Caco-2 (cell line): ENCODE data around the gene ZDHHC7. TPM values are rescaled to one million over a fixed set of nuclear protein-coding genes. Genes with fewer than 3 reads are reported as not detected.

ENCODE experiments used
- BruUV-seq: library from RNA; stranded (reverse); fragments of 400-500 nt; replicated peaks from 2 replicates; lab custom pipeline; 2021; lab: Mats Ljungman, UMichigan
- CTCF ChIA-PET: fragments of 300-600 bp; sonication (Branson Sonifier 250); formaldehyde crosslinking; loops from one replicate; lab custom pipeline; 2022; ENCODE audit warnings: antibody characterized with exemption; lab: Charles Lee
- POLR2A ChIA-PET: fragments of 300-600 bp; sonication (Branson Sonifier 250); formaldehyde crosslinking; loops from one replicate; lab custom pipeline; 2022; ENCODE audit warnings: antibody characterized with exemption; lab: Charles Lee
- DNase-seq, 2 experiments: peaks; one replicate each; pipeline versions ENCODE4 v3.0.0 to v3.0.0-alpha.2; 2020 to 2022
- H3K27me3 ChIP-seq: replicated peaks from 2 replicates; pipeline ENCODE4 v1.6.0; 2011; ENCODE audit warnings: low read length; ENCODE audit not compliant: control insufficient read depth, insufficient read depth
- H3K36me3 ChIP-seq: 2 replicates; pipeline ENCODE4 v1.5.1; 2011; ENCODE audit warnings: low read length; ENCODE audit not compliant: control insufficient read depth, insufficient read depth
- H3K4me1 ChIP-seq: fragments of 250-450 bp; sonication (Bioruptor Pico); 2 replicates; pipeline ENCODE4 v1.5.1; 2020; ENCODE audit warnings: mild to moderate bottlenecking
- H3K4me3 ChIP-seq: 2 replicates; pipeline ENCODE4 v1.5.1; 2011; ENCODE audit warnings: low read depth, mild to moderate bottlenecking, control low read depth, low read length
- H3K9me3 ChIP-seq: fragments of 250-450 bp; sonication (Bioruptor Pico); 2 replicates; pipeline ENCODE4 v1.5.1; 2020; ENCODE audit warnings: mild to moderate bottlenecking, moderate library complexity
- H3K27ac Mint-ChIP-seq: one replicate; pipeline ENCODE4 v1.8.0; 2022; ENCODE audit warnings: mixed read lengths; ENCODE audit not compliant: unreplicated experiment
- H3K27me3 Mint-ChIP-seq: one replicate; pipeline ENCODE4 v1.8.0; 2022; ENCODE audit warnings: mixed read lengths; ENCODE audit not compliant: insufficient read depth, unreplicated experiment
- H3K36me3 Mint-ChIP-seq: one replicate; pipeline ENCODE4 v1.8.0; 2022; ENCODE audit warnings: mild to moderate bottlenecking, mixed read lengths; ENCODE audit not compliant: insufficient read depth, unreplicated experiment
- H3K4me1 Mint-ChIP-seq: one replicate; pipeline ENCODE4 v1.8.0; 2022; ENCODE audit warnings: low read depth, mixed read lengths; ENCODE audit not compliant: unreplicated experiment
- H3K4me3 Mint-ChIP-seq: one replicate; pipeline ENCODE4 v1.8.0; 2022; ENCODE audit warnings: mild to moderate bottlenecking, moderate library complexity, mixed read lengths; ENCODE audit not compliant: unreplicated experiment
- H3K9me3 Mint-ChIP-seq: one replicate; pipeline ENCODE4 v1.8.0; 2022; ENCODE audit warnings: mixed read lengths; ENCODE audit not compliant: unreplicated experiment
- intact Hi-C: fragments of 100-400 bp; cut with micrococcal nuclease; formaldehyde crosslinking; loops from one replicate; pipeline ENCODE4 v1.10.0; 2022; ENCODE audit not compliant: unreplicated experiment
- total RNA-seq: library from RNA; stranded (reverse); gene quantifications from 2 replicates; pipeline ENCODE4 v1.2.3, GENCODE V29; 2022
- TF ChIP-seq, protein P1 (sequence below), 2 experiments: fragments of 200-600 bp in 1 of 2; IDR thresholded peaks; 1 replicate in 1 of 2; 2 replicates in 1 of 2; pipeline versions ENCODE4 v1.5.1 to v1.8.0; 2011 to 2022; ENCODE audit warnings: antibody characterized with exemption in 1 of 2, control low read depth in 1 of 2, inconsistent platforms in 1 of 2, low read depth in 1 of 2, low read length in 1 of 2, mild to moderate bottlenecking in 1 of 2, moderate library complexity in 1 of 2; ENCODE audit not compliant: insufficient read depth in 1 of 2, severe bottlenecking in 1 of 2, unreplicated experiment in 1 of 2

Gene ZDHHC7
- total RNA-seq, 1 experiment from 2014 or later = 85.7 TPM

DNA sequence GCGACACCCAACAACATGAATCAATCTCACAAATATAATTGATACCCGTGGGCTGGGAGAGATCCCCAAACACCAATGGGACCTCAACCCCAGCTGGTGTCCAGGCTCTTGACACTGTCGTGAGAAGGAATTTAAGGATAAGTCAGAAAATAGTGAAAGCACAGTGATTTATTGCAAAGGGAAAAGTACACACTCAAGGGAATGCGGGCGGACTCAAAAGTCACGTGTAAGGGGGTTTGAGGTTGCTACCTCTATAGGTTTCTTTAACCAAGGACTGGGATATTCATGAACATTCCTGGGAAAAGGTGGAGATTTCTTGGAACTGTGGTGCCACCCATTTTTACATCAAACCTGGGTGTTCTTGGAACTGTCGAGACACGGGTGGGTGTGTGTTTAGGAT, 6.3 kb upstream of the ZDHHC7 start:
- ChIA-PET POLR2A (no interaction called here), CTCF (no interaction called here)
- no peak overlapping the region for H3K27ac Mint-ChIP-seq
- no peaks in the 10 kb centered on the region for H3K9me3 Mint-ChIP-seq
- no peaks in the 10 kb centered on the region for H3K27me3 Mint-ChIP-seq
- H3K36me3 ChIP-seq = no peaks in the 10 kb centered on the region
- H3K4me1 Mint-ChIP-seq = peaks cover 14% of the 10 kb centered on the region
- no peak overlapping the region for H3K4me3 Mint-ChIP-seq
- H3K9me3 ChIP-seq = no peaks in the 10 kb centered on the region
- no peak overlapping the region for H3K4me3 ChIP-seq
- TF ChIP-seq, protein P1, sequence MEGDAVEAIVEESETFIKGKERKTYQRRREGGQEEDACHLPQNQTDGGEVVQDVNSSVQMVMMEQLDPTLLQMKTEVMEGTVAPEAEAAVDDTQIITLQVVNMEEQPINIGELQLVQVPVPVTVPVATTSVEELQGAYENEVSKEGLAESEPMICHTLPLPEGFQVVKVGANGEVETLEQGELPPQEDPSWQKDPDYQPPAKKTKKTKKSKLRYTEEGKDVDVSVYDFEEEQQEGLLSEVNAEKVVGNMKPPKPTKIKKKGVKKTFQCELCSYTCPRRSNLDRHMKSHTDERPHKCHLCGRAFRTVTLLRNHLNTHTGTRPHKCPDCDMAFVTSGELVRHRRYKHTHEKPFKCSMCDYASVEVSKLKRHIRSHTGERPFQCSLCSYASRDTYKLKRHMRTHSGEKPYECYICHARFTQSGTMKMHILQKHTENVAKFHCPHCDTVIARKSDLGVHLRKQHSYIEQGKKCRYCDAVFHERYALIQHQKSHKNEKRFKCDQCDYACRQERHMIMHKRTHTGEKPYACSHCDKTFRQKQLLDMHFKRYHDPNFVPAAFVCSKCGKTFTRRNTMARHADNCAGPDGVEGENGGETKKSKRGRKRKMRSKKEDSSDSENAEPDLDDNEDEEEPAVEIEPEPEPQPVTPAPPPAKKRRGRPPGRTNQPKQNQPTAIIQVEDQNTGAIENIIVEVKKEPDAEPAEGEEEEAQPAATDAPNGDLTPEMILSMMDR (IDR thresholded peaks at IDR 0.05; ENCODE audit: insufficient read depth in 1 of 2, low read depth in 1 of 2, low read length in 1 of 2, severe bottlenecking in 1 of 2, unreplicated experiment in 1 of 2) = no peak
- intact Hi-C loops = no loop called here
- H3K27me3 ChIP-seq = no peaks in the 10 kb centered on the region
- H3K4me1 ChIP-seq = peaks cover 28% of the 10 kb centered on the region
- H3K36me3 Mint-ChIP-seq = peaks cover 10% of the 10 kb centered on the region
- no TSS peak for BruUV-seq
- no peak for DNase-seq

DNA sequence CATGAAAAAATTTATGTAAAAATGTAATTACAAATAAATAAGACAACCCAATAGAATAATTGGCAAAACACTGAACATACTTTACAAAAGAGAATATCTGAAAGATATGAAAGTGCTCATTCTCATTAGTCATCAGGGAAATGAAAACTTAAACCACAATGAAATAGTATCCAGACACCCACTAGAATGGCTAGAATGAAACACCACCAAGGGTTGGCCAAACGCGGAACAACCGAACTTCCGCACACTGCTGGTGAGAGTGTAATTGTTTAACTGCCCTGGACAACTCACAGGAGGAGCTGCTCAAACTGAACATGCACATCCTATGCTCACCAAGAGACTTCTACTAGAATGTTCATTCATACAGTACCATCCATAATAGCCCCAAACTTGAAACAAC, 5.8 kb upstream of the ZDHHC7 start:
- no peak overlapping the region for H3K4me3 Mint-ChIP-seq

DNA sequence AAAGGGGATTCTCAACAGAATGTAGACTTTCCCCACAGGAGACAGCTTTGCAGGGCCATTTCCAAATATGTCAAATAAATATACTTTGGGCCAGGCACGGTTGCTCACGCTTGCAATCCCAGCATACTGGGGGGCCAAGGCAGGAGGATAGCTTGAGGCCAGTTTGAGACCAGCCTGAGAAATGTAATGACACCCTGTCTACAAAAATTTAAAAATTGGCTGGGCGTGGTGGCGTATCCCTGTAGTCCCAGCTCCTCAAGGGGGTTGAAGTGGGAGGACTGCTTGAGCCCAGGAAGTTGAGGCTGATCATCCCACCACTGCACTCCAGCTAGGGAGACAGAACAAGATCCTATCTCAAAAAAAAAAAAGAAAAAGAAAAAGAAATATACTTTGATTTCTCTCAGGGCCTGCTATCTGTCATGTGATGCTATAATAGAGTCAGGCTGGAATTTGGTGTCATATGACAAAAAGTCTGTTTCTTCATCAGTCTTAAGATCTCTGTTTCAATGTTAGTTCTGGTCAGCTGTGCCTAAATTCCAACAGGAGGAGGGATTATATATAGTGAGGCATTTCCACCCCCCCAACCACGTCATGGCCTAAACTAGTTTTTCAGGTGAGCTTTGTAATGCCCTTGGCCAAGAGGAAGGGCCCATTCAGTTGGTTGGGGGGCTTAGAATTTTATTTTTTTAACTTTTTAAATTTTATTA, 4.3 kb upstream of the ZDHHC7 start:
- no peaks in the 10 kb centered on the region for H3K36me3 ChIP-seq
- peaks cover 14% of the 10 kb centered on the region for H3K4me1 Mint-ChIP-seq
- CTCF ChIA-PET = interaction anchor here (0.5 kb wide), 1 partner anchor 209 kb away, joined by 3 read pairs; no protein-coding TSS in a partner anchor
- no peak overlapping the region for H3K4me3 Mint-ChIP-seq
- BruUV-seq = no TSS peak
- no peaks in the 10 kb centered on the region for H3K9me3 ChIP-seq
- TF ChIP-seq, protein P1 (IDR thresholded peaks at IDR 0.05; ENCODE audit: insufficient read depth in 1 of 2, low read depth in 1 of 2, low read length in 1 of 2, severe bottlenecking in 1 of 2, unreplicated experiment in 1 of 2) = no peak
- H3K4me1 ChIP-seq = peaks cover 28% of the 10 kb centered on the region
- no peaks in the 10 kb centered on the region for H3K27me3 ChIP-seq
- intact Hi-C loops = no loop called here
- no peaks in the 10 kb centered on the region for H3K27me3 Mint-ChIP-seq
- H3K27ac Mint-ChIP-seq = peak overlapping the region; percentile 97
- H3K36me3 Mint-ChIP-seq = peaks cover 27% of the 10 kb centered on the region
- POLR2A ChIA-PET = interaction anchor here (0.8 kb wide), 1 partner anchor 21 kb away, joined by 5 read pairs; no protein-coding TSS in a partner anchor
- peak in 1 of 2 experiments; percentile 46 for DNase-seq
- no peak overlapping the region for H3K4me3 ChIP-seq
- no peaks in the 10 kb centered on the region for H3K9me3 Mint-ChIP-seq

More for the DNA sequence above, 5.8 kb upstream of the ZDHHC7 start:
- Mint-ChIP-seq H3K36me3 (peaks cover 12% of the 10 kb centered on the region), H3K27me3 (no peaks in the 10 kb centered on the region), H3K9me3 (no peaks in the 10 kb centered on the region), H3K4me1 (peaks cover 14% of the 10 kb centered on the region), H3K27ac (no peak overlapping the region)
- POLR2A ChIA-PET = no interaction called here
- Histone ChIP-seq H3K4me3 (no peak overlapping the region), H3K9me3 (no peaks in the 10 kb centered on the region), H3K4me1 (peaks cover 28% of the 10 kb centered on the region), H3K27me3 (no peaks in the 10 kb centered on the region), H3K36me3 (no peaks in the 10 kb centered on the region)
- CTCF ChIA-PET = no interaction called here
- intact Hi-C loops = no loop called here
- BruUV-seq = no TSS peak
- TF ChIP-seq, protein P1 (IDR thresholded peaks at IDR 0.05; ENCODE audit: insufficient read depth in 1 of 2, low read depth in 1 of 2, low read length in 1 of 2, severe bottlenecking in 1 of 2, unreplicated experiment in 1 of 2) = no peak
- no peak for DNase-seq
